GM03348 (cell line): ENCODE data around the gene ZNF132.
"Not testable (repeated sequence)": the region's sequence is repeated elsewhere in the genome, so short reads cannot be mapped to it uniquely, and the experiment has no call there.

ENCODE experiments used
- DNase-seq: peaks from one replicate; pipeline ENCODE4 v3.0.0; 2012; ENCODE audit warnings: low spot score

Gene ZNF132

DNA sequence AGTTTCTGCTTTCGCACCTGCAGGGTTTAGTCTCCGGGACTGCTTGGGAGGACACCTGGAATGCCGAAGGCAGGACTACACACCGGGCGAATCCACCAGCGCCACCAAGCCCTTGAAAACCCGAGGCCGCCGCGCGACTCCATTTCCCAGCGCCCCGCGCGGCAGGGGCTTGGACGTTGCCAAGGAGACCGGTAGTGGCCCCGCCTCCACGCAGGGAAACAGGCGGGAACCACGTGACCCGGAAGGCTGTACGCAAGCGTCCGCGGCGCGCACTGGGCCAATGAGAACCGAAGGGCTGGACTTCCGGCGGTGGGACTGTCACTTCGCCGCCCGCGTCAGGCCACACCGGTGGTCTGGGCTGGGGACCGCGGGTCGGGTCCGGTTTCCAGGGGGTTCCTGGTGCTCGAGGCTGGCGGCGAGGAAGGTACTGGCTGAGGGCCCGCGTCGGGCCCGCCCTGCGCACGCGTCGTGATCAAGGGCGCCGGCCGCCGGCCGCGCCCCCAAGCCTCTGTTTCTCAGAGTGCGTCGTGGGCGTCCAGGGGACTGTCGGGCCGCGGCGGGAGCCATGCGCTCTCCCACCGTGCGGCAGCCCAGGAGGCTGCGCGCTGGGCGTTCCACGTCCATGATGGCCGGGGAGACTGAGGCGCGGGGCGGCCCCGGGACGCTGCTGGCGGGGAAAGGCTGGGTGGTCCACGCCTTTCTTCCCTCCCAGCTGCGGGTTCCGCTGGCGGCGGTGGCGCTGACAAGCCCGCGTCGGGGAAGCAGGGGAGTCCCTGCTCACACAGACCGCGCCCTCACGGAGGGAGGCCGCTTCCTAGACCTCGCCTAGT is 27.0 kb upstream of the ZNF132 start, which contains the start of gene ZNF324:
TSS of gene ZNF324 (plus strand) at position 321 of the 830 bp plus-strand sequence. CDS start 2,106 bp downstream, outside the sequence.
- DNase-seq: peak; percentile 98

DNA sequence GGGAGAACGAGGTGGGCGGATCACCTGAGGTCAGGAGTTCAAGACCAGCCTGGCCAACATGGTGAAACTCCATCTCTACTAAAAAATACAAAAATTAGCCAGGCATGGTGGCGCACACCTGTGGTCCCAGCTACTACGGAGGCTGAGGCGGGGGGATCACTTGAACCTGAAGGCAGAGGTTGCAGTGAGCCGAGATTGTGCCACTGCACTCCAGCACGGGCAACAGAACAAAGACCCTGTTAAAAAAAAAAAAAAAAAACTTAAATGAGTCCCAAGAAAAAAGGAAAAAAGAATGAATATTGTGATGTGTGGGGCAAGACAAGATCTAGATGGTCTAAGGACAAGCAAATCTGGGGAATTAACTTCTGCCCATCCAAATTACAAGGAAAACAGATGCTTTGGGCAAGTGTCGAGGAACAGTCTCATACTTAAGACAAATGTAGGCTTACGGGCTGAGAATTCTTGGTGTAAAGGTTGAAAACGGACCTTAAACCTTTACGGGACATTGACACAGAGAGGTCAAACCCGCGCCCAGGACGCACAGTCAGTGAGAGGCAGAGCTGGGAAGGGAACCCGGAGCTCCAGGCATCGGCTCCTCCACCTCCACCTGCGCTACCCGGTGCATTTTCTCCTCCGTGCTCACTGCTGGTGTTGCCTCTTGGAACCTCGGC is 26.3 kb upstream of the ZNF132 start:
- no peak for DNase-seq

DNA sequence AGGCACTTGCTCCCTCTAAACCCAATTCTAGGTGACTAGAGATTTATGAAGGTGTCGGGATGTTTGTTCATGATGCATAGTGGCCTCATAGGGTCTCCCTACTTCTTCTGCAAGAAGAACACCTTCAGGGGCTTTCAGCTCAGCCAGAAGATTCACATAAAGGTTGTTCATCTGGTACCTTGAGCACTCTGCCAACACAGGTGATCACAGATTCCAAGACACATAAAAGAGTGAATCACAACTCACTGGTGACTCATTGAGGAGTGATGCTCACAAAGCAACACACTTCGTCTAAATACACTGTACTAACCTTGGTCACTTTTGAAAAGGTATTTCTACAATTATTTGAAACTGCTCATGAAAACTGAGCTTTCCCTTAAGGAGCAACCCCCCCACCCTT is 20.1 kb upstream of the ZNF132 start:
- DNase-seq: no peak

DNA sequence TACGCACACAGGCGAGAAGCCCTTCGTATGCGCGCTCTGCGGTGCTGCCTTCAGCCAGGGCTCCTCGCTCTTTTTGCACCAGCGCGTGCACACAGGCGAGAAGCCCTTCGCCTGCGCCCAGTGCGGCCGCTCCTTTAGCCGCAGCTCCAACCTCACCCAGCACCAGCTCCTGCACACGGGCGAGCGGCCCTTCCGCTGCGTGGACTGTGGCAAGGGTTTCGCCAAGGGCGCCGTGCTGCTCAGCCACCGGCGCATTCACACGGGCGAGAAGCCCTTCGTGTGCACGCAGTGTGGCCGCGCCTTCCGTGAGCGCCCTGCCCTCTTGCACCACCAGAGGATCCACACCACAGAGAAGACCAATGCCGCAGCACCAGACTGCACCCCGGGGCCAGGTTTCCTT is 16.2 kb upstream of the ZNF132 start:
- no peak for DNase-seq

DNA sequence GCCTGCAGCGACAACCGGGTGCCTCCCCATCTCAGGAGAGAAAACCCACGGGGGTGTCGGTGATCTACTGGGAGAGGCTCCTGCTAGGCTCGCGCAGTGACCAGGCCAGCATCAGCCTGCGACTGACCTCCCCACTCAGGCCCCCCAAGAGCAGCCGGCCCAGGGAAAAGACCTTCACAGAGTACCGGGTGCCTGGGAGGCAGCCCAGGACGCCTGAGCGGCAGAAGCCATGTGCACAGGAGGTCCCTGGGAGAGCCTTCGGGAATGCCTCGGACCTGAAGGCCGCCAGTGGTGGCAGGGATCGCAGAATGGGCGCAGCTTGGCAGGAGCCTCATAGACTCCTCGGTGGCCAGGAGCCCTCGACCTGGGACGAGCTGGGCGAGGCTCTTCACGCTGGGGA is 15.4 kb upstream of the ZNF132 start:
- DNase-seq: no peak

DNA sequence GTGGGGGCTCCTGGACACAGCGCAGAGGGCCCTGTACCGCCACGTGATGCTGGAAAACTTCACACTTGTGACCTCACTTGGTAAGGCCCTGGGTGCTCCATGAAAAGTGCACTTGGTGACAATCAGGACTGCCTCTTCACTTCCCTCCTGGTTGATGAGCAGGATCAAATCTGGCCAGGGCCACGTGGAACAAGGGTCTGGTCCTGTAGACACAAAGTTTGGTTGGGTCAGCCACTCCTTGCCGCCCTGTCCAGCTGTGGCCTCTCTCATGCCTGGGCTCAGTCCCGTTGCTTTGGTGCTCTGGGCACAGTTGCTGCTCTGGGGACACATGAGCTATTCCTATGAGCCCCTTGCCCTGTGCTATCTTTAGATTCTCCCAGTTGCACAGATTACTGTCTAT is 13.8 kb upstream of the ZNF132 start:
- DNase-seq: no peak

DNA sequence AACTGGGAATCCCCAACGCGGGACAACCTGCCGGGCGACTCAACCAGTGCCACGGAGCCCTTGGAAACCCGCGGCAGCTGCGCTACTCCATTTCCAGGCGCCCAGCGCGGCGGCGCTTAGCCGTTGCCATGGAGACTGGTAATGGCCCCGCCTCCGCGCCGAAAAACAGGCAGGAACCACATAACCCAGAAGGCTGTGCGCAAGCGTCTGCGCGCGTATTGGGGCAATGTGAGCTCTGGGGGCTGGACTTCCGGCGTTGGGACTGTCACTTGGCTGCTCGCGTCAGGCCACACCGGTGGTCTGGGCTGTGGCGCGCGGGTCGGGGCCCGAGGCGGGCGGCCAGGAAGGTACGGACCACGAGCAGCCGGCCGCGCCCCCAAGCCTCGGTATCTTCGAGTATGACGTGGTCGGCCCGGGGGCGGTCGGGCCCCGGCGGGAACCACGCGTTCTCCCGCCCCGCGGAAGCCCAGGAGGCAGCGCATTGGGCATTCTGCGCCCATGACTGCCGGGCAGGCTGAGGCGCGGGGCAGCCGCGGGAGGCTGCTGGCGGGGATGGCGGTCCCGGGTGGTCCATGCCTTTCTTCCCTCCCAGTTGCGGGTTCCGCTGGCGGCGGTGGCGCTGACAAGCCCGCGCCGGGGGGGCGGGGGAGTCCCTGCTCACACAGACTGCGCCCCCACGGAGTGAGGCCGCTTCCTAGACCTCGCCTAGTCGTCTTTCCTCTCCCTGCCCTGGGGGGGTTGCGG is 11.6 kb upstream of the ZNF132 start, which contains the start of gene ZNF324B:
TSS of gene ZNF324B (plus strand) at position 265 of the 744 bp plus-strand sequence. CDS start 2,080 bp downstream, outside the sequence.
- DNase-seq: peak; percentile 96

DNA sequence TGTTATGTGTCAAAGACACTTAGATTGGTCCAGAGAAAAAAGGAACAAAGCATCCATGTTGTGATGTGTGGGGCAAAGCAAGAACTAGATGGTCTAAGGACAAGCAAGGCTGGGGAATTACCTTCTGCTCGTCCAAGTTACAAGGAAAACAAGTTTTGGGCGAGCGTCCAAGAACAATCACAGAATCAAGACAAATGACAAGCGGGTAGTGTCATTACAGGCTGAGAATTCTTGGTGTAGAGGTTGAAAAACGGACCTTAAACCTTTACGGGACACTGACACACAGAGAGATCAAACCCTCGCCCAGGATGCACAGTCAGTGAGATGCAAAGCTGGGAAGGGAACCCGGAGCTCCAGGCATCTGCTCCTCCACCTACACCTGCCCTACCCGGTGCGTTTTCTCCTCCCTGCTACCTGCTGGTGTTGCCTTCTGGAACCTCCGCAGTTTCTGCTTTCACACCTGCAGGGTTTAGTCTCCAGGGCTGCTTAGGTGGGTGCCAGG is 11.0 kb upstream of the ZNF132 start:
- no peak for DNase-seq

DNA sequence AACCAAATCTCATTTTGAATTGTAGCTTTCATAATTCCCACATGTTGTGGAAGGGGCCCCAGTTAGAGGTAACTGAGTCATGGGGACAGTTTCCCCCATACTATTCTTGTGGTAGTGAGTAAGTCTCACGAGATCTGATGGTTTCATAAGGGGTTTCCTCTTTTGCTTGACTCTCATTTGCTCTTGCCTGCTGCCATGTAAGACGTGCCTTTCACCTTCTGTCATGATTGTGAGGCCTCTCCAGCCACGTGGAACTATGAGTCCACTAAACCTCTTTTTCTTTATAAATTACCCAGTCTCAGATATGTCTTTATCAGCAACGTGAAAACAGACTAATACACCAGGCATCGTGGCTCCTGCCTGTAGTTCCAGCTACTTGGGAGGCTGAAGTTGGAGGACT is 10.0 kb upstream of the ZNF132 start:
- DNase-seq: not testable (repeated sequence)

DNA sequence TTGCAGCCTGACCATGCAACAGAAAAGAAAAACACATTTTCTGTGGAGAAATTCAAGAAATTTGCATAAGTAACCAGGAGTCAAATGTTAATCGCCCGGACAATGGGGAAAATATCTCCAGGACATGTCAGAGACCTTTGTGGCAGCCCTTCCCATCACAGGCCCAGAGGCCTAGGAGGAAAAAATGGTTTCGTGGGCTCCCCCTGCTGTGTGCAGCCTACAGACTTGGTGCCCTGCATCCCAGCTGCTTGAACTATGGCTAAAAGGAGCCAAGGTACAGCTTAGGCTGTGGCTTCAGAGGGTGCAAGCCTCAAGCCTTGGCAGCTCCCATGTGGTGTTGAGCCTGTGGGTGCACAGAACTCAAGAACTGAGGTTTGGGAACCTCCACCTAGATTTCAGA is 8.9 kb upstream of the ZNF132 start:
- DNase-seq: not testable (repeated sequence)

DNA sequence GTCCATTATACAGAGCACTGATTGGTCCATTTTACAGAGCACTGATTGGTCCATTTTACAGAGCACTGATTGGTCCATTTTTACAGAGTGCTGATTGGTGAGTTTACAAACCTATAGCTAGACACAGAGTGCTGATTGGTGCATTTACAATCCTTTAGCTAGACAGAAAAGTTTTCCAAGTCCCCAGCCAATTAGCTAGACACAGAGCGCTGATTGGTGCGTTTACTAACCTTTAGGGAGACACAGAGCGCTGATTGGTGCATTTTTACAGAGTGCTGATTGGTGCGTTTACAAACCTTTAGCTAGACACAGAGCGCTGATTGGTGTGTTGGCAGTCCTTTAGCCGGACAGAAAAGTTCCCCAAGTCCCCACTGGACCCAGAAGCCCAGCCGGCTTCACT is 3.0 kb upstream of the ZNF132 start:
- not testable (repeated sequence) for DNase-seq

DNA sequence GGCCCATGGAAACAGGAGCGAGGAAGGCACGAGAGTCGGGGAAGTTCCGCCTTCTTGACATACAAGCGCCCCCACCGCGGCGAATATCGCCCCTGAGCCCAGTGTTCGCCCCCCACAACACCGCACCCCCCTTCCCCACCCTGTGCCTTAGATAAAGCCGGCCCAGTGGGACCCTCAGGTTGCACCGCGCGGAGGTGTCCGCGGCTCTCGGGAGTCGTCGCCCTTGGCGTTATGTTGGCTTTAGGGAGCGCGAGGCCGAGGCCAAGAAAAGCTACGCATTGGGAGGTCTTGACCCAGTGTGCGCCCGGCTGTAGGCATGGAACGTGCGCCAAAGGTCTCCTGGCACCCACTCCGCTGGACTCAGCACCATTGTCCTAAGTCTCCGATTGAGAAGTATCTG is 603 bp upstream of the ZNF132 start:
- DNase-seq: no peak

DNA sequence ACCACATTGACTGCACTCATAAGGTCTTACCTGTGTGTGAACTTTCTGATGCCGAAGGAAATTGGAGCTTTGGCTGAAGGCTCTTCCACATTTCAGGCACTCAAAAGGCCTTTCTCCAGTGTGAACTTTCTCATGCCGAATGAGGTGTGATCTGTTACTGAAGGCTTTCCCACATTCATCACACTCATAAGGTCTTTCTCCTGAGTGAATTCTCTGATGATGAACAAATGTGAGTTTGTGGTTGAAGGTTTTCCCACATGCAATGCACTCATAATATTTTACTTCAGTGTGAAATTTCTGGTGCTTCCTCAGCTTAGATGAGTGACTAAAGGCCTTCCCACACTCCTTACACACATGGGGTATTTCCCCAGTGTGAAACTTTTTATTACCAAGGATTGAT is 5.7 kb downstream of the ZNF132 start:
- no peak for DNase-seq

DNA sequence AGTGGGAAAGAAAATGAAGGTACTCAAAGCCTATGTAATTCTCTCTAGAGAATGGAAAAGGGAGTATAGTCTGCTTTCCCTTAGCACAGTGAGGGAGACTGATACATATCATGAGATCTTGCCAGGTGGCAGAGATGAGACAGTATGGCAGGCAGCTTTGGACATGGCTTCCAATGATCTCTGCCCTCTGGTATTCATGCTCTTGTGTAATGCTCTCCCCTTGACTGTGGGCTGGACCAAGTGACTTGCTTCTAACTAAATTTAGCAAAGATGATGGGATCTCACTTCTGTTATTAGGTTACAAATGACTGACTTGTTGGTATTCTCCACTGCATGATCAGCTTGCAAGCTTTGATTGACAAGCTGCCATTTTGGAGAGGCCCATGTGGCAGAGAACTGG is 10.2 kb downstream of the ZNF132 start:
- DNase-seq: no peak

DNA sequence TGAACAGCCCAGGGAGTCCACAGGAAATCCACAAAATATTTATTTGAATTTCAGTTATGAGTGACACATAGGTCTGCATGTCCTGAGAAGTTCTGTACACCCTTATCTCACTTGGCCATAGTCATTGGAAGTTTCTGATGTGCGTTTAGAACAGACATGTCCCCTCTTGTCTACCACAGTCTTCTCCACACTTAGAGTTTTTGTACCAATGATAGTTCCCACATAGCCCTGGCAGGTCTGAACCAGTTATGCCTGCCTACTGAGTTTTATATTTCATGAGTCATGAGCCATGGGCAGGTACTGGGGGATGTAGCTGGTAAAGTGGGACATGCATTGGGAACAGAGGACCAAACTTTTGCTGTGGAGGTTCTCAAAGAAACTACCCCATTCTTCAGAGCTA is 11.3 kb downstream of the ZNF132 start:
- DNase-seq: no peak

DNA sequence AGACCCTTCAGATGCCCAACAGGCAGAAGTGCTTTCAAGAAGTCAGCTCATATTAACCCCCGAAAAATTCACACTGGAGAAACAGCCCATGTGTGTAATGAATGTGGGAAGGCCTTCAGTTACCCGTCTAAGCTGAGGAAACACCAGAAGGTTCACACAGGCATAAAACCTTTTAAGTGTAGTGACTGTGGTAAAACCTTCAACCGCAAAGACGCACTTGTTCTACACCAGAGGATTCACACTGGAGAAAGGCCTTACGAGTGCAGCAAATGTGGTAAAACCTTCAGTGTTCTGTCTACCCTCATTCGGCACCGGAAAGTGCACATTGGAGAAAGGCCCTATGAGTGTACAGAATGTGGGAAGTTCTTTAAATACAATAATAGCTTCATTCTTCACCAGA is 22.9 kb downstream of the ZNF132 start:
- DNase-seq: no peak

DNA sequence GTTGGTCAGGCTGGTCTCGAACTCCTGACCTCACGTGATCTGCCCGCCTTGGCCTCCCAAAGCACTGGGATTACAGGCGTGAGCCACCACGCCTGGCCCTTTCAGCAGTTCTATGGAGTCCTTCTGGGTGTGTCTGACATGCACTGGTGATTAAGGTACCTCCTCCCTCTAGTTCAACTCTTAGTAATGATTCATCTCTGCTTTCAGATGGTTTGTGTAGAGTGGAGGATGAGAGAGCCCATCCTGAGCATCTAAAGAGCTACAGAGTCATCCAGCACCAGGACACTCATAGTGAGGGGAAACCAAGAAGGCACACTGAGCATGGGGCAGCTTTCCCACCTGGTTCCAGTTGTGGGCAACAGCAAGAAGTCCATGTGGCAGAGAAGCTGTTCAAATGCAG is 23.3 kb downstream of the ZNF132 start:
- no peak for DNase-seq

DNA sequence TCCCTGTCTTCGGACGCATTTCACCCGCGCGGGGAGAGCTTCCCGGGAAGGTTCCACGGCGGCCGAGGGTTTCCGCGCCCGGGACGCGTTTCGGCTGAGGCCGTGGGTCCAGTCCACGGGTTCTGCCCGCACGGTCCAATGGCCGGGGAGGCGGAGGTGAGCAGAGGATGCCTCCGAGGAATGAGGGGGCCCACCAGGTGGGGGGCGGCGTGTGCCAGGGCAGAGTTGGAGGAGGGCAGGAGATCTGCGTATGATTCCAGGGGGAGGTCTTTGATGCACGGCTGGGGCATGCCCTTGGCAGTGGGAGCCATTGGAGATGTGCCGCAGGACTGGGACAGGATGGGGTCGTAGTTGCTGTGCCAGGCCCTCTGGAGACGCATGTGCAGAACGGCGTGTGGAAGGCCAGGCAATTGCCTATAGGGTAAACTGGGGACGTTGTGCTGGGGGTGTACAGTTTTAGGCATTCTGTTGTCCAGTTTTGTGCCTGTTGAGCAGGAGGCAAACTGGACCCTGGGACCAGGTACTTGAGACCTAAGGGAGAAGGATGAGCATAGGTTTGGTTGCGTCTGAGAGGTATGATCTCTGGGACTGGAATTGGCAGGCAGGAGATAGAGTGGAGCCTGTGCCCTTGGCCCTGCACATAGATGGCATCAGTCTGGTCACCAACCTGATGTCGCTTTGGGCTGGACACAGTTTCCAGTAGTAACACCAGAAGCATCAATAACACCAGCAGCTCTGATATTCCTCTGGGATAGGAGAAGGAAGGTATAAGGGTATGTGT is 30.8 kb downstream of the ZNF132 start:
- DNase-seq: peak; percentile 40

DNA sequence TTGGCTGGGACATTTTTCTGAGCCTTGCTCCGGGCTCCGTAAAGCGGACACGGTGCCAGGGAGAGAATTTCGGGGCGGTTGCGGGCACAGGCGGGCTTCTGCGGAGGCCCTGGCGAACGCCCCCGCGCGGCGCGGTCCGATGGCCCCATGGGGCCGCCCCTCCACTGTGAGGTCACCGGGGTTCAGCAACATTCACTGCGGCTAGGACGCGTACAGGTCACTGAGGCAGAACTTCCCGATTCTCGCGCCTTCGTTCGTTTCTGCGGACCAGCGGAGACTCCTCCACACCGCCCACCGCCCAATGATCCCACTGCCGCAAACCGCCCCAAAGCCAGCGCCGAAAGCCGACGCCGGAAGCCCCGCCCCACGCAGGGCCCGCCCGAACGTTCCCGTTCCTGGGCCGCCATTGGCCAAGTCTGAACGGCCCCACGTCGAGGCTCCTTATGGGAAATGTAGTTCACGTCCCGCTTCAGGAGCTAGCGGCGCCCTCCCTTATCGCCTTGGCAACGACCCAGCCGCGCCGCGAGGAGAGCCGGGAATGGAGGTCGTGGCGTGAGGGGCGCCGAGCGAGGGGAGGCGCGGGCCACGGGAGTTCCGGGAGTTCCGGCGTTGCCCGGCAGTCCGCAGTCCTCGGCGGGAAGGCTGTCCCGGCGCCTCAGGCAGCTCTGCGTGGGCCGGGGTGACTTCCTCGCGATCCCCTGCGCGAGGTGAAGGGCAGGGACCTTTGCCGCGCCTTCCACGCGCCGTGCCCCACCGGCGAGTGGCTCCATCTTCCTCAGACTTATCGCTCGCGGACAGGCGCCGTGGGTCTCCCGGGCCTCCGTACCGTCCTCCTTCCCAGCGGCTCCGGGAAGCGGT is 31.6 kb downstream of the ZNF132 start, which contains the start of gene ZNF584:
TSS of gene ZNF584 (plus strand) at position 498 of the 858 bp plus-strand sequence. CDS start 499 bp downstream, outside the sequence.
- DNase-seq: peak; percentile 96

DNA sequence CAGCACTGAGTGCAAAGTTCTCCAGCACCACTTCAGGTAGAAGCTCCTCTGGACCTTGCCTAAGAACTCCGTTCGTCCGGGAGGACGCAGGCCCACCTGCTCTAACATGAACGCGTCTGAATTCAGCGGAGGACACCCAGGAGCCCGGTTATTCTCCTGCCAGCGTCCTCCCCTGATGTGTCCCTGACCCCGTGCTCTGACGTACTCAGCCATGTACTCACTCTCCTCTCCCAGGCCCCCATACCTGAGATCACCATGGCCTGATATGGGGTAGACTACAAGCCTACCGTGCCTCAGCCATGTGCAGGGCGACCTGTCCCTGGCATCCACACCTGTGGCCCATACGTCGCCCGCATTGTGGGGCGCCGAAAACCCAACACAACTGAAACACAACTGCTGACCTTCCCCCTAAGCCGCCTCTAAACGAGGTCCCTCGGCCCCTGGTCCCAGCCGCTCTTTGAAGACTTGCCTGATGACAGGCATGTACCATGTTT is 32.2 kb downstream of the ZNF132 start:
- DNase-seq: no peak
